HG02885 (cell line): ENCODE measurements around the gene DEPDC1B.
"Not testable (repeated sequence)": the region's sequence is repeated elsewhere in the genome, so short reads cannot be mapped to it uniquely, and the experiment has no call there.

Experiments
- ATAC-seq: cut with Tn5 transposase; IDR thresholded peaks from one replicate; pipeline ENCODE4 v1.9.1; 2021; ENCODE audit warnings: mild to moderate bottlenecking; ENCODE audit not compliant: unreplicated experiment, poor library complexity

Gene DEPDC1B

DNA sequence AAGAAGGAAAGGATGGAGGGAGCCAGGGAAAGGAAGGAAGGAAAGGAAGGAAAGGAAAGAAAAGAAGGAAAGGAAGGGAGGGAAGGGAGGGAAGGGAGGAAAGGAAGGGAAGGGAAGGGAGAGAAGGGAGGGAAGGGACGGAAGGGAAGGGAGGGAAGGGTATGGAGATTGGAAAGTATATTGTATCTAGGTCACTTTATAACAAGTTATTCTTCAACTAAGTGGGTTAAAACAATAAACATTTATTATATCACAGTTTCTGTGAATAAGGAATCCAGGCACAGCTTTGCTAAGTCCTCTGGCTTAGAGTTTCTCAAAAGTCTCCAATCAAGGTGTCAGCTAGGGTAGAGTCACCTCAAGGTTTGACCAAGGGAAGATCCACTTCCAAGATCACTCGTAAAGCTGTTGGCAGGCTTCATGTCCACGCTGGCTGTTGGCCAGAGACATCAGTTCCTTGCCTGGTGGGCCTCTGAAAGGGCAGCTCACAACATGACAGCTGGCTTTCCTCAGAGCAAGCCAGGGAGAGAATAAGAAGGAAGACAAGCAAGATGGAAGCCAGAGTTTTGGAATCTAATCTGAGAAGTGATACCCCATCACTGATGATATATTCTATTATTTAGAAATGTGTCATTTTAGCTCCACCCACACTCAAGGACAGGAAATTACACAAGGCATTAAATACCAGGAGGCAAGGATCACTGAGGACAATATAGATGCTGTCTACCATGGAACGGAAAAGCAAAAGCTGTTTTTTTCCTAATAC lies 105.1 kb downstream of the DEPDC1B start:
- ATAC-seq, result no peak

DNA sequence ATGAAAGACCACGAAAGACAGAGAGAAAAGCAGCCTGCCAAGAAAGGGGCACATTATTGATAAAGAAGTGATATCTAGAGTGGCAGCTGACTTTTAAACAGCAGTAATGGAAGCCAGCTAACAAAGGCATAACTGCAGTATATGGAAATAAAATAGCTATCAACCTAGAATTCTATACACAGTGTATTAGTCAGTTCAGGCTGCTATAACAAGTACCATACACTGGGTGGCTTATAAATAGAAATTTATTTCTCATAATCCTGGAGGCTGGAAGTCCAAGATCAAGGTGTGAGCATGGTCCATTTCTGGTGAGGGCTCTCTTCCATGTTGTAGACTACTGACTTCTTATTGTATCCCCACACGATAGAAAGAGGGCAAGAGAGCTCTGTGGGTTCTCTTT lies 109.8 kb downstream of the DEPDC1B start:
- no peak for ATAC-seq

DNA sequence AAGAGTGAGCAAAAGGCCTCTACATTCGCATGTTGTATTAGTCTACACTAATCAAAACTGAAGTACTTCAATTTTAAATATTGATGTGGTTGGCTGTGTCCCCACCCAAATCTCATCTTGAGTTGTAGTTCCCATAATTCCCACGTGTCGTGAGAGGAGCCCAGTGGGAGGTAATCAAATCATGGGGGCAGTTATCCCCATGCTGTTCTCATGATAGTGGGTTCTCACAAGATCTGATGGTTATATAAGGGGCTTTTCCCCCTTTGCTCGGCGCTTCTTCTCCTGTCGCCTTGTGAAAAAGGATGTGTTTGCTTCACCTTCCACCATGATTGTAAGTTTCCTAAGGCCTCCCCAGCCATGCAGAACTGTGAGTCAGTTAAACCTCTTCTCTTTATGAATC lies 112.7 kb downstream of the DEPDC1B start:
- ATAC-seq, result not testable (repeated sequence)

DNA sequence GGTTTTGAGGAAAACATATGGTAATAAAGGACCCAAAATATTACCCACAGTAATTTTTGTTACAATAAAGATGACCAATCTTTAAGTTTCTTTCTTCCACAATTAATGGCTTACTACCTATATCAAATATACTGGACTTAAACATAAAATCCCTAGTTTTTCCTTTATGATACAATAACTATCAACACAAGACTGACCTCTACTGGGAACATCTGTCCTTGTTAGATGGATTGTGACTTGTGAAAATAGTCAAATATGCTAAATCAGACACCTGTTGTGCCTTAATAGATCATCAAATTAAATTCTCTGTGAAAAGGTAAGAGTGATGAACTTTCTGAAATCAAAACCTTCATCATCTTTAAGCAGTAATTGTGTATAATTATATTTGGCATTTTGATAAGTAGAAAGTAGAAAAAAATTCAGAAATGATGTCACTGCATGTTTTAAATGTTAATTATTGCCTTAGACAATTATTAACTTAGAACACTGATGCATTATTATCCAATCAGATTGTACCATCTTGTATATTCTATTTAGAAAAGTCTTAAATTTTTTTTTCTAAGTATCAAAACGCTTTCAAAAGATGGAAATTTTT lies 113.6 kb downstream of the DEPDC1B start:
- ATAC-seq, result peak; percentile 44

DNA sequence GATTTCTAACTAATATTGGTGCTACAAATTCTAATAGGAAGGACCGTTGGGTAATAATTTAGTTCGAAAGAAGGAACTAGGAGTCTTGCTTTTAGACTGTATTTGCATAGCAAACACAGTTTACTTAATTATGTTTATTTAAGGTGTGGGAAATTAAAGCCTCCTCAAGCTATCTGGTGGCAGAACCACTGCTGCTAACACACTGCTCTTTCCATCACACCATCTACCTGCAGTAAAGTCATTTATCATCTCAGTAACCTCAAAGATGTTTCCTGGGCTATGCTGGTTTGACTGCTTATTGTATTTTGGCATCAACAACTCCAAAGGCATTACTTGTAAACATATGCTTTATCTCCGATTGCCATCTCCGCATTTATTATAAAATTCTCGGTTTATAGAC lies 114.3 kb downstream of the DEPDC1B start:
- ATAC-seq, result no peak

DNA sequence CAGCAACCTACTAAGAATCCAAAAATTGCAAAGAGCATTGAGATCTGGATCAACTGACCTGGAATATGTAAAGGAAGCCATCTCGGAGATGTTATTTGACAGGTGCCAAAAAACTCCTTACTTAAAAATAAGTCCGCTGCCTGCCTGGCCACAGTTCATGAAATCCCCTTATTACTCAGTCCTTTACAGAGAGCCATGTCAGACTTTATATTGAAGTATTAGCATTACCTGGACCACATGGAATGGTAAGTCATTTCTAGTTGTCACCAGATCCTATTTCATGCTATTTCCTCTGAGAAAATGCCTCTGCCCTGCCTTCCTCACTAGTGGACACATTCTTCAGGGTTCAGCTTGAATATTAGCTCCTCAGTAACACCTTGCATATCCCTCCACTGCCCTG lies 115.7 kb downstream of the DEPDC1B start:
- no peak for ATAC-seq

DNA sequence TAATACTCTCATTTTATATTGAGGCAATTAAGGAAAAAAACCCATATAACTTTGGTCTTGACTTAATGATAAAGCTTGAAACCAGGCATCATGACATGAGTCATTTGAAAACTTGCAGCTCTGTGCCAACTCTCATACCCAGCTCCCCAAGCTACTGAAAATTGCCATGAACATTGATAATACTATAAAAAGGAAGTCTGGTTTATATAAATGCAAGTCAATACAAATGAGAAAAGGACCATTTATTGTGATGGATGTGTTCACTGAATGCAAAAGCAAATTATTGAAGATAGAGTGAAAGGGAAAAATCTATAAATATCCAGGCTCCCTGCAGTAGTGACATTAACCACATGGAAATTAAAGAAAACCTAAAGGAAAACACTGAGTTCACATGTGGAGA lies 116.3 kb downstream of the DEPDC1B start:
- ATAC-seq, result no peak

DNA sequence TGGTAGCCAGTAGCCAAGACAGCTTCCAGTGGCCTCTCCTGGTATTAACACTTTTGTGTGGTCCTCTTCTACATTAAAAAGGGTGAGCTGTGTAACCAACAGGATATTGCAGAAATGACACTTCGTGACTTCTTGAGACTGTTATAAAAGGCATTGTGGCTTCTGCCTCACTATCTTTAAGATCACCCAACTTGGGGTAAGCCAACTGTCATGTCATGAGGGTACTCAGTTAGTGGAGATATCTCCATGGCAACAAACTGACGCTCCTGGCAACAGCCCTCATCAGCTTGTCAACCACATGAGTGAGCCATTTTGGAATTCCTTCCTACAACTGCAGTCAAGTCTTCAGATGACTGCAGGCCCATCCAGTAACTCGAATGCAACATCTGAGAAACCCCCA lies 121.7 kb downstream of the DEPDC1B start:
- ATAC-seq, result no peak

DNA sequence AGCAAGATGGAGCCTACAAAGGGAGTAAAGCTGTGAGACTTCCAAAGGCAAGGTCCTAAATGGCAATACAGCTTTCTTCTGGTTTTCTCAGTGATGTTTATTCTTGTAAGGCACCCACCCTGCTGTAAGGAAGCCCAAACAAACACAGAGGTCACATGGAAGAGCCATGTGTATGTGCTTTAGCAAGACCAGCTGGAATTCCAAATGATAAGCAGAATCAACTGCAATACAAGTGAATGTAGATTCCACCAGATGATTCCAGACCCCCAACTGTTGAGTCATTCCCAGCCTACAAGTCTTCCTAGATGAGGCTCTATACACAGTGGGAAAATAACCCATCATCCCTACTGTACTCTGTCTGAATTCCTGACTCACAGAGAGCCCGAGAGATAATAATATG lies 122.8 kb downstream of the DEPDC1B start:
- no peak for ATAC-seq

DNA sequence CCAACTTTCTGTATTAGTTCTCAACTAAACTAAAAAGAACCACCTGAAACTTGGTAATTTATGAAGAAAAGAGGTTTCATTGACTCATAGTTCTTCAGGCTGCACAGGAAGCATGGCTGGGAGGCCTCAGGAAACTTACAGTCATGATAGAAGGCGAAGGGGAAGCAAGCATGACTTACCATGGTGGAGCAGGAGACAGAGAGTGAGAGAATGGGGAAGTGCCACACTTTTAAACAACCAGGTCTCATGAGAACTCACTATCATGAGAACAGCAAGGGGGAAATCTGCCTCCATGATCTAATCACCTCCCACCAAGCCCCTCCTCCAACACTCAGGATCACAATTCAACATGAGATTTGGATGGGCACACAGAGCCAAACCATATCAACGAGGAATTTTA lies 123.5 kb downstream of the DEPDC1B start:
- ATAC-seq, result no peak

DNA sequence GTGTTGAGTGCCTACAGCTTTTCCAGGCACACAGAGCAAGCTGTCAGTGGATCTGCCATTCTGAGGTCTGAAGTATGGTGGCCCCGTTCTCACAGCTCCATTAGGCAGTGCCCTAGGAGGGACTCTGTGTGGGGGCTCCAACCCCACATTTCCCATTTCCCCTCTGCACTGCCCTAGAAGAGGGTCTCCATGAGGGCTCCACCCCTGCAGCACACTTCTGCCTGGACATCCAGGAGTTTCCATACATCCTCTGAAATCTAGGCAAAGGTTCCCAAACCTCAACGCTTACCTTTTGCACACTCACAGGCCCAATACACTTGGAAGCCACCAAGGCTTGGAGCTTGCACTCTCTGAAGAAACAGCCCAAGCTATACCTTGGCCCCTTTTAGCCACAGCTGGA lies 131.3 kb downstream of the DEPDC1B start:
- no peak for ATAC-seq

DNA sequence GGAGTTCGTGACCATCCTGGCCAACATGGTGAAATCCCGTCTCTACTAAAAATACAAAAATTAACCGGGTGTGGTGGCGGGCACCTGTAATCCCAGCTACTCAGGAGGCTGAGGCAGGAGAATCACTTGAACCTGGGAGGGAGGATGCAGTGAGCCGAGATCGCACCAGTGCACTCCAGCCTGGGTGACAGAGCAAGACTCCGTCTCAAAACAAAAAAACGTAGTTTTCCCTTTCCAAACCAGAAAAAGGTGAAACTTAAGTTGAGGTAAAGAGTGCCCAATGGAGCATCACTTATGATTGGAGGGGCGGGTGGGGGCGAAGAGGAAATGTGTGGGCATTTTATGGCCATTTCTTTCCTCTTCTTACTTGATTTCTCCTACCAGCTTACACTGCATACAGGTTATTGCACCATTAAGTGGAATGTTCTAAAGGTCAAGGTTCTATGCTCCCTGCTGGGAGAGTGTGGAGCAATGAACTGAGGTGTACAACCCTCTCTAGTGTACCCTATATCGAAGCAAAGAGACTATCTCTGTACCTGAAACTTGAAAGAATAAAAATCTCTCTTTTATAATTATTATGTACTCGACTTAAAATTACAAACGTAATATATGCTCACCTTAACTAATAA lies 136.2 kb downstream of the DEPDC1B start:
- no peak for ATAC-seq

DNA sequence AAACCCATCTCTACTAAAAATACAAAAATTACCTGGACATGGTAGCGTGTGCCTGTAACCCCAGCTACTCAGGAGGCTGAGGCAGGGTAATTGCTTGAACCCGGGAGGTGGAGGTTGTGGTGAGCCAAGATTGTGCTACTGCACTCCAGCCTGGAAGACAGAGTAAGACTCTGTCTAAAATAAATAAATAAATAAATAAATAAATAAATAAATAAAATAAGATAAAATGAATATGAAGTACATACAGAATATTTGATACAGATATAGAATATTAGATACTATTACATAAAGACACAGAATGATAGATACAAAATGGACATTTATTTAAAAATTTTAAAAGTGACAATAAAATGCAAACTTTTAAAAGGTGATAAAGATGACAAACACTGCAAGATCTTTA lies 146.7 kb downstream of the DEPDC1B start:
- ATAC-seq, result not testable (repeated sequence)

DNA sequence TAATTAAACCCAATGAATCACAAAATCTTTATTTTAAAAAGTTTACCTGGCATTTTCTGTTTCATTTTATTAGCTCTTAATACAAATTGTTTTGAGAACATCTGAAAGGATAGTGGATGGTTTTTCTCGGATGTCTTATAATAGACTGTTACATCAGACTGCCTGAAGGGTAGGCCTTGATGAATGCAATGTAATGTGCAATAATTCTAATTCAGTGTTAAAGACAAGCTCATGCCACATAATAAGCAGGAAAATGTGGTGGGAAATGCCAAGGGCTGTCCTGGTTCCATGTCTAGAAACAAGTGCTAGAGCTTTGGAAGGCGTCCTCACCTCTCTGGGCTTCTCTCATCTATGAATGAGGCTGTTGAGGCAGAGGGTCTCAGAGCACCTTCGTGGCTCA lies 148.1 kb downstream of the DEPDC1B start:
- no peak for ATAC-seq

DNA sequence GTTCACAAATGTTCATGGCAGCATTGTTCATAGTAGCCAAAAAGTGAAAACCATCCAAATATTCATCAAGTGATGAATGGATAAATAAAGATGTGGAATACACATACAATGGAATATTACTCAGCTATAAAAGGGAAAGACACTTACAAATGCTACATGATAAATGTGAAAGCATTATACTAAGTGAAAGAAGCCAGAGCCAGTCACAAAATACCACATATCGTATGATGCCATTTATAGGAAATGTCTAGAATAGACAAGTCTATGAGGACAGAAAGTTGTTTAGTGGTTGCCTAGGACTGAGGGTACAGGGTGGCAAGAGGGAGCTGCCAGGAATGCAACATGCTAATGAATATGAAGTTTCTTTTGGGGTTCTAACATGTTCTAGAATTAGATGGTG lies 148.7 kb downstream of the DEPDC1B start:
- ATAC-seq, result no peak

DNA sequence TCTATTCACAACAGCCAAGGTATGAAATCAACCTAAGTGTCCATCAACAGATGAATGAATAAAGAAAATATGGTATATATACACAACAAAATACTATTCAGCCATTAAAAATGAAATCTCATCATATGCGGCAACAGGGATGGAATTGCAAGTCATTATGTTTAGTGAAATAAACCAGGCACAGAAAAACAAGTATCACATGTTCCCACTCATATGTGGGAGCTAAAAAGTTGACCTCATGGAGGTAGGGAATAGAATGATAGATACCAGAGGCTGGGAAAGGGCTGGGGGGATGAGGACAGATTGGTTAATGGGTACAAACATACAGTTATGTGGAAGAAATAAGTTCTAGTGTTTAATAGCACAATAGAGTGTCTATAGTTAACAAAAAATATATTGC lies 149.7 kb downstream of the DEPDC1B start:
- ATAC-seq, result no peak

DNA sequence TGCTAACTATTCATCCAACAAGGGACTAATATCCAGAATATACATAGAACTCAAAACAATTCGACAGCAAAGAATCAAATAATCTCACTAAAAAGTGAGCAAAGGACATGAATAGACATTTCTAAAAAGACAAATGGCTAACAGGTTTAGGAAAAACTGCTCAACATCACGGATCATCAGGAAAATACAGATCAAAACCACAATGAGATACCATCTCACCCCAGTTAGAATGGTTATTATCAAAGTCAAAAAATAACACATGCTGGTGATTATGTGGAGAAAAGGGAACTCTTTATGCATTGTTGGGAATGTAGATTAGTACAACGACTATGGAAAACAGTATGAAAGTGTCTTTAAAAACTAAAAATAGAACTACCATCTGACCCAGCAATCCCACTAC lies 150.1 kb downstream of the DEPDC1B start:
- ATAC-seq, result no peak
